ENCODE data around the gene SALL3.

GRCh38 chr18:78950386-78950785, 29.2 kb upstream of the SALL3 start:
- no peak for TF ChIP-seq CTCF (IDR thresholded peaks at IDR 0.05; ENCODE audit: poor library complexity)
- no peak for TF ChIP-seq EZH2 (IDR thresholded peaks at IDR 0.05; ENCODE audit: borderline replicate concordance)
